Measurements from ENCODE around the gene HOXB13. TPM values are rescaled to one million over a fixed set of nuclear protein-coding genes. Genes with fewer than 3 reads are reported as not detected.

The HOXB13 gene
- total RNA-seq, 2 donors from 2014 or later = not detected

DNA sequence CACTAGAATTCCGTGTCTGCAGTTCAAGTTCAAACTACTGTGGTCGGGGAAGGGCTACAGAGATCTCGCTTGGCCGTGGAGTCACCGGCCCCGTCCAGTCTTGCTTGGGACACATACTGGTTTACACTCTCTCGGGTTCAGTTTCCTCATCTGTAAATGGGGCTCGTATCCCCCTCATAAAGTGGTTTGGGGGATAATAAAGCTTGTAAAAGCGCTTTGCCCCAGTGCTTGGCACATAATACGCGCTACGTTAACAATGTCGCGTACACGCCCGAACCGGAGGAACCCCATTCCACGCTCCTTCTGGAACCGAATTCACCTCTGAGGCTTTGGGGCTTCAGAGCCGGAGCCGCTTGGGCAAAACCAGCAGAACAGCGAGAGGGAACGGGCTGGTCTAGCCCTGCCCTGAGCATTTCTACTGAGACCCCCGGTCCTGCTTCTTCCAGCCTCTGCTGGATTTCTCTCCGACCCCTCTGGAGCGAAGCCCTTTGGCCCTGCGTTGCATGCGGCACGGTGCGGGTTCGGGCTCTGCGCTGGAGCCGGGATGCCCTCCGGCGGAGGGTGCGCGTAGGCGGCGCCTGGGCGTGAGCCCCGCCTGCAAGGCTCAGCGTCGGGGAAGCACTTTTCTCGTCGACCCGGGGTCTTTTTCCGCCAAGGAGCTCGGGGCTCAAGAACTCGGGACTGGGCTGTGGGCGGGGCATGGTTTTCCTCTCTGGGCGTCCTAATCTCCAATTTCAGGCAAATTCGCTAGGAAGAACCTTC, 26.1 kb upstream of the HOXB13 start:
- H3K4me3 ChIP-seq (ENCODE audit: low read length) = no peak overlapping the region
- 7% methylated on average over 48 to 52 of the region's 52 CpGs for WGBS, 2 experiments (ENCODE audit: insufficient coverage in 1 of 2, insufficient read length in 1 of 2)

DNA sequence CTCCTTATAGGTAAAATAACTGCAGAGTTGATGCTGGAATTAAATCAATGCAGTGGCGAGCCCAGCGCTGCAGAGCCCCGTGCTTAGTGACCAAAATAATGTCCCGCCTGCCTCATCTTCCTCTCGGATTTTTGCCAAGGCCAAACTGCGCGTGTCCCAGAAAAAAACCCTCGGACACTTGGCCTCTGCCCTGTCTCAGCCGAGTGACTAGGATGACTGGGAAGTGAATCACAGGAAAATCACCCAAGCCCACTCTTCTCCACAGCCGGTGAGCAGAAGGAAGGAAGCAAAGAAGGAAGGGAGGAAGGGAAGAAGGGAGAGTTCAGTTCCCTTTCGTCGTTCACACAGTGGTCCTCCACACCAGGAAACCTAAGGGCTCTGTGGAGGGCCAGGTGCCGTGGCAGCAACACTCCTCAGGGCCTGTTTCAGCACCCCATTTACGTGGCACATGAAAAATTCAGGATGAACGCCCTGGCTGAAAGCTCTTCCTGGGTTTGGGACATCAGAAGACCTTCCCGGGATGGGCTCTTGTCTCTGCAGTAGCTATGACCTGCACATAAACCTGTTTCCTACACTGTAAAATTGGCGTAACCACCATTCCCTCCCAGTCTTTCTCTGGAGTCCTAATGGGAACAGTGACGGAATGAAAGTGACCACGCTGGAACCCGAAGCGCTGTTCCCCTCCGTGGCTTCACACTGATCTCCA, 25.4 kb upstream of the HOXB13 start:
- Mint-ChIP-seq H3K27ac (no peak overlapping the region), H3K4me1 (peaks cover 5% of the 10 kb centered on the region), H3K4me3 (no peak overlapping the region), H3K27me3 (ENCODE audit: insufficient read depth) (peaks cover 99% of the 10 kb centered on the region), H3K9me3 (no peaks in the 10 kb centered on the region), H3K36me3 (ENCODE audit: low read depth) (no peaks in the 10 kb centered on the region)
- WGBS, 2 experiments (ENCODE audit: insufficient coverage in 1 of 2, insufficient read length in 1 of 2) = 14 to 15% methylated on average over 15 to 22 of the region's 22 CpGs
- Histone ChIP-seq H3K27me3 (ENCODE audit: control insufficient read depth, insufficient read depth, low read length, poor library complexity, severe bottlenecking) (peaks cover 100% of the 10 kb centered on the region), H3K4me3 (ENCODE audit: low read length) (no peak overlapping the region), H3K9me3 (ENCODE audit: control insufficient read depth, low read length) (no peaks in the 10 kb centered on the region), H3K36me3 (ENCODE audit: control insufficient read depth, insufficient read depth, low read length) (no peaks in the 10 kb centered on the region), H3K9ac (ENCODE audit: extremely low read depth, low read length, poor library complexity, severe bottlenecking) (no peak overlapping the region), H3K27ac (ENCODE audit: low read depth, low read length) (no peak overlapping the region), H3K4me1 (ENCODE audit: control insufficient read depth, insufficient read depth, low read length) (no peaks in the 10 kb centered on the region)
- no peak for DNase-seq
- TF ChIP-seq, protein P1, sequence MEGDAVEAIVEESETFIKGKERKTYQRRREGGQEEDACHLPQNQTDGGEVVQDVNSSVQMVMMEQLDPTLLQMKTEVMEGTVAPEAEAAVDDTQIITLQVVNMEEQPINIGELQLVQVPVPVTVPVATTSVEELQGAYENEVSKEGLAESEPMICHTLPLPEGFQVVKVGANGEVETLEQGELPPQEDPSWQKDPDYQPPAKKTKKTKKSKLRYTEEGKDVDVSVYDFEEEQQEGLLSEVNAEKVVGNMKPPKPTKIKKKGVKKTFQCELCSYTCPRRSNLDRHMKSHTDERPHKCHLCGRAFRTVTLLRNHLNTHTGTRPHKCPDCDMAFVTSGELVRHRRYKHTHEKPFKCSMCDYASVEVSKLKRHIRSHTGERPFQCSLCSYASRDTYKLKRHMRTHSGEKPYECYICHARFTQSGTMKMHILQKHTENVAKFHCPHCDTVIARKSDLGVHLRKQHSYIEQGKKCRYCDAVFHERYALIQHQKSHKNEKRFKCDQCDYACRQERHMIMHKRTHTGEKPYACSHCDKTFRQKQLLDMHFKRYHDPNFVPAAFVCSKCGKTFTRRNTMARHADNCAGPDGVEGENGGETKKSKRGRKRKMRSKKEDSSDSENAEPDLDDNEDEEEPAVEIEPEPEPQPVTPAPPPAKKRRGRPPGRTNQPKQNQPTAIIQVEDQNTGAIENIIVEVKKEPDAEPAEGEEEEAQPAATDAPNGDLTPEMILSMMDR (conservative IDR thresholded peaks at IDR 0.05) = no peak

More for the DNA sequence above, 26.1 kb upstream of the HOXB13 start:
- peaks cover 99% of the 10 kb centered on the region for H3K27me3 Mint-ChIP-seq (ENCODE audit: insufficient read depth)
- peak; percentile 90 for DNase-seq
- H3K9me3 ChIP-seq (ENCODE audit: control insufficient read depth, low read length) = no peaks in the 10 kb centered on the region
- H3K4me1 ChIP-seq (ENCODE audit: control insufficient read depth, insufficient read depth, low read length) = no peaks in the 10 kb centered on the region
- no peak overlapping the region for H3K4me3 Mint-ChIP-seq
- H3K4me1 Mint-ChIP-seq = peaks cover 5% of the 10 kb centered on the region
- H3K9ac ChIP-seq (ENCODE audit: extremely low read depth, low read length, poor library complexity, severe bottlenecking) = no peak overlapping the region
- H3K9me3 Mint-ChIP-seq = no peaks in the 10 kb centered on the region
- no peak overlapping the region for H3K27ac ChIP-seq (ENCODE audit: low read depth, low read length)
- TF ChIP-seq, protein P1 (conservative IDR thresholded peaks at IDR 0.05) = no peak
- no peak overlapping the region for H3K27ac Mint-ChIP-seq
- no peaks in the 10 kb centered on the region for H3K36me3 Mint-ChIP-seq (ENCODE audit: low read depth)
- H3K27me3 ChIP-seq (ENCODE audit: control insufficient read depth, insufficient read depth, low read length, poor library complexity, severe bottlenecking) = peaks cover 100% of the 10 kb centered on the region
- H3K36me3 ChIP-seq (ENCODE audit: control insufficient read depth, insufficient read depth, low read length) = no peaks in the 10 kb centered on the region

DNA sequence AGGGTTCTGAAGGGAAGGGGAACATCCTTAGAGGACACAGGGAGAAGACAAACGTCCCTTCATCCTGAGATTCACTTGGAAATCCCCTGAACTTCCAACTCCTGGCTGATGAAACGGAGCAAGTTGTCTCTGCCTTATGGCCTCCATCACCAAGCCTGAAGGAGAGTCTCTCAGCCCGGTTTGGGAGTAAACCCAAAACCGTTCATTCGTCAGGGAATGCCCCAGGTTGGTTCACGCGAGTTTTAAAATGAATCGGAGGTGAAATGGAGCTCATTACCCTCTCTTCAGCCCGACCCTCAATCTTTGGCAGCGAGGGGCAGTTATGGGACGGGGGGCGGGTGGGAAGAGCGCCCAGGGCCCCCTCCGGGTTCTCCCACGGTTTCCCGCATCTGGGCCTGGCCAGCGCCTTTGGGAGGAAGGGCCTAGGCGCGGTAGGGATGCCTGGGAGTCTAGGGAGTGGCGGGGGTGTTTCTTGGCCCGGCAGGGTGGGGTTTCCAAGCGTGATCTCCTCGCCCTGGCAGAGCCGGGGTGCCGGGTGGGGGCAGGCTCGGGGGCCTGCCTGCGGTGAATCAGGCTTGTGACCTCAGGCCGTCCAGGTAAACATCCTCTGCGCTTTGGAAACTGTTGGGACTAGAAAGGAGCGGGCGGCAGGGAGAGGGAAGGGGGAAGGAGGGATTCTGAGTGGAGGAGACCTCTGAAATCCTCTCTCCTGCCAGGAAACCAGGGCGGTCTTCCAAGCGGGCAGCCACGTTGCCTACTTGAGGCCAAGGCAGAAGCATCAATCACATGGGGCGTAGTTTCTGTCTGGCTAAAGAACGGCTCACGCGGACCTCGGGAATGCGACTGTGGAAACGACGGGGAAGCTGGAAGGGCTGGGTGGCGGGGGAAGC, 24.1 kb upstream of the HOXB13 start:
- no peak overlapping the region for H3K27ac ChIP-seq (ENCODE audit: low read depth, low read length)
- no peaks in the 10 kb centered on the region for H3K36me3 ChIP-seq (ENCODE audit: control insufficient read depth, insufficient read depth, low read length)
- WGBS, 2 experiments (ENCODE audit: insufficient coverage in 1 of 2, insufficient read length in 1 of 2) = 8 to 10% methylated on average over 25 to 43 of the region's 43 CpGs
- H3K9ac ChIP-seq (ENCODE audit: extremely low read depth, low read length, poor library complexity, severe bottlenecking) = no peak overlapping the region
- H3K9me3 ChIP-seq (ENCODE audit: control insufficient read depth, low read length) = no peaks in the 10 kb centered on the region
- no peaks in the 10 kb centered on the region for H3K9me3 Mint-ChIP-seq
- H3K4me3 ChIP-seq (ENCODE audit: low read length) = no peak overlapping the region
- peaks cover 100% of the 10 kb centered on the region for H3K27me3 ChIP-seq (ENCODE audit: control insufficient read depth, insufficient read depth, low read length, poor library complexity, severe bottlenecking)
- TF ChIP-seq, protein P1 (conservative IDR thresholded peaks at IDR 0.05) = no peak
- peaks cover 5% of the 10 kb centered on the region for H3K4me1 Mint-ChIP-seq
- DNase-seq = peak; percentile 67
- H3K27me3 Mint-ChIP-seq (ENCODE audit: insufficient read depth) = peaks cover 100% of the 10 kb centered on the region
- H3K4me3 Mint-ChIP-seq = no peak overlapping the region
- no peaks in the 10 kb centered on the region for H3K36me3 Mint-ChIP-seq (ENCODE audit: low read depth)
- H3K27ac Mint-ChIP-seq = no peak overlapping the region
- no peaks in the 10 kb centered on the region for H3K4me1 ChIP-seq (ENCODE audit: control insufficient read depth, insufficient read depth, low read length)

Data from endodermal cell (in vitro differentiated cells).